Ishikawa (cell line): Measurements from ENCODE around the gene RNF151.

Source experiments
- CEBPB ChIP-seq: IDR thresholded peaks from 2 replicates; pipeline ENCODE4 v1.6.1; 2012
- CREB1 ChIP-seq: IDR thresholded peaks from 2 replicates; pipeline ENCODE4 v1.6.1; 2012; ENCODE audit warnings: low read depth
- EGR1 ChIP-seq: IDR thresholded peaks from 2 replicates; pipeline ENCODE4 v1.6.1; 2012
- EP300 ChIP-seq: IDR thresholded peaks from 2 replicates; pipeline ENCODE4 v1.6.1; 2012; ENCODE audit warnings: borderline replicate concordance
- FOXM1 ChIP-seq: IDR thresholded peaks from 2 replicates; pipeline ENCODE4 v1.6.1; 2012; ENCODE audit warnings: low read depth, borderline replicate concordance
- NFIC ChIP-seq: IDR thresholded peaks from 2 replicates; pipeline ENCODE4 v1.6.1; 2012
- RAD21 ChIP-seq: IDR thresholded peaks from 2 replicates; pipeline ENCODE4 v1.6.1; 2012; ENCODE audit warnings: low read depth
- TAF1 ChIP-seq: IDR thresholded peaks from 2 replicates; pipeline ENCODE4 v1.6.1; 2012; ENCODE audit warnings: low read depth, mild to moderate bottlenecking
- TCF12 ChIP-seq: IDR thresholded peaks from 2 replicates; pipeline ENCODE4 v1.6.1; 2012; ENCODE audit warnings: low read depth
- TEAD4 ChIP-seq: IDR thresholded peaks from 2 replicates; pipeline ENCODE4 v1.6.1; 2012
- YY1 ChIP-seq: IDR thresholded peaks from 2 replicates; pipeline ENCODE4 v1.6.1; 2012; ENCODE audit warnings: low read depth
- ZBTB7A ChIP-seq: IDR thresholded peaks from 2 replicates; pipeline ENCODE4 v1.6.1; 2012; ENCODE audit warnings: low read depth
- TF ChIP-seq, protein P1 (sequence below): IDR thresholded peaks from 2 replicates; pipeline ENCODE4 v1.6.1; 2012; ENCODE audit warnings: low read depth, mild to moderate bottlenecking
- TF ChIP-seq, protein P2 (sequence below): IDR thresholded peaks from 2 replicates; pipeline ENCODE4 v1.6.1; 2012
- TF ChIP-seq, protein P3 (sequence below): IDR thresholded peaks from 2 replicates; pipeline ENCODE4 v1.6.1; 2012

RNF151 gene

DNA sequence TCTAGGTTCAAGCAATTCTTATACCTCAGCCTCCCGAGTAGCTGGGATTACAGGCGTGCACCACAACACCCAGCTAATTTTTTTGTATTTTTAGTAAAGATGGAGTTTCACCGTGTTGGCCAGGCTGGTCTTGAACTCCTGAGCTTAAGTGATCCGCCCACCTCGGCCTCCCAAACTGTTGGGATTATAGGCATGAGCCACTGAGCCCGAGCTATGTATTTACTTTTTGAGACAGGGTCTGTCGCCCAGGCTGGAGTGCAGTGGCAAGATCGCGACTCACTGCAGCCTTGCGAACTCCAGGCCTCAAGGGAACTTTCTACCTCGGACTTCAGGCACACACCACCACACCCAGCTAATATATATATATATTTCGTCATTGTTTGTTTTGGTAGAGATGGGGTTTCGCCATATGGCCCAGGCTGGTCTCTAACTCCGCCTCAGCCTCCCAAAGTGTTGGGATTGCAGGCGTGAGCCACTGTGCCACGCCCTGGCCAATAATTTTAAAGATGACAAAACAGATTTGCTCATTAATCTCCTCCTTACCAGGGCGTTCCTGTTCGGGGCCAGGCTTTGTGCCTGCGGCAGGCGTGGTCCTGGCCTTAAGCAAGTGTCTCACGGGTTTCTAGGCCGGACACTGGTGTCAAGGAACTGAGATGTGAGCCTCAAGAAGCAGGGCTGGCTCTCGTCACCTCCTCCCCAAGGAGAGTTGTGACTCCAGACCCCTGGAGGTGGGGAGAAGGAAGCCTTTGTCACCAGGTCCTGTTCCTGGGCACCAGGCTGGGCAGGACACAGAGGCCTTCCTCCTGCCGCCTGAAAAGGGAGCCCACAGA is 48.7 kb downstream of the RNF151 start:
- TF ChIP-seq NFIC: no peak
- TF ChIP-seq CEBPB: peak; percentile 52

DNA sequence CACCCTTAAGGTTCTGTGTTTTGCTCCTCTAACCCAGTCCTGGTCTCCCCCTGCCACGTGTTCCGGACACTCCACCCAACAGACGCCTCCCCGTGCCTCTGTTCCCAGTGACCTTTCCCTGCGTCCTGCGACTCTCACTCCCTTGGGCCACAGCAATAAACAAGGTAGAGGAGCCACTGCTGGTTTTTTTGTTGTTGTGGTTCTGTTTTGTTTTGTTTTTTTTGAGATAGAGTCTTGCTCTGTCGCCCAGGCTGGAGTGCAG is 49.2 kb downstream of the RNF151 start:
- TF ChIP-seq EGR1 (no peak), RAD21 (no peak), CREB1 (no peak), FOXM1 (no peak), EP300 (no peak), TCF12 (no peak), ZBTB7A (no peak), CEBPB (no peak), YY1 (no peak), NFIC (no peak), TEAD4 (no peak), TAF1 (no peak)
- TF ChIP-seq, protein P1, sequence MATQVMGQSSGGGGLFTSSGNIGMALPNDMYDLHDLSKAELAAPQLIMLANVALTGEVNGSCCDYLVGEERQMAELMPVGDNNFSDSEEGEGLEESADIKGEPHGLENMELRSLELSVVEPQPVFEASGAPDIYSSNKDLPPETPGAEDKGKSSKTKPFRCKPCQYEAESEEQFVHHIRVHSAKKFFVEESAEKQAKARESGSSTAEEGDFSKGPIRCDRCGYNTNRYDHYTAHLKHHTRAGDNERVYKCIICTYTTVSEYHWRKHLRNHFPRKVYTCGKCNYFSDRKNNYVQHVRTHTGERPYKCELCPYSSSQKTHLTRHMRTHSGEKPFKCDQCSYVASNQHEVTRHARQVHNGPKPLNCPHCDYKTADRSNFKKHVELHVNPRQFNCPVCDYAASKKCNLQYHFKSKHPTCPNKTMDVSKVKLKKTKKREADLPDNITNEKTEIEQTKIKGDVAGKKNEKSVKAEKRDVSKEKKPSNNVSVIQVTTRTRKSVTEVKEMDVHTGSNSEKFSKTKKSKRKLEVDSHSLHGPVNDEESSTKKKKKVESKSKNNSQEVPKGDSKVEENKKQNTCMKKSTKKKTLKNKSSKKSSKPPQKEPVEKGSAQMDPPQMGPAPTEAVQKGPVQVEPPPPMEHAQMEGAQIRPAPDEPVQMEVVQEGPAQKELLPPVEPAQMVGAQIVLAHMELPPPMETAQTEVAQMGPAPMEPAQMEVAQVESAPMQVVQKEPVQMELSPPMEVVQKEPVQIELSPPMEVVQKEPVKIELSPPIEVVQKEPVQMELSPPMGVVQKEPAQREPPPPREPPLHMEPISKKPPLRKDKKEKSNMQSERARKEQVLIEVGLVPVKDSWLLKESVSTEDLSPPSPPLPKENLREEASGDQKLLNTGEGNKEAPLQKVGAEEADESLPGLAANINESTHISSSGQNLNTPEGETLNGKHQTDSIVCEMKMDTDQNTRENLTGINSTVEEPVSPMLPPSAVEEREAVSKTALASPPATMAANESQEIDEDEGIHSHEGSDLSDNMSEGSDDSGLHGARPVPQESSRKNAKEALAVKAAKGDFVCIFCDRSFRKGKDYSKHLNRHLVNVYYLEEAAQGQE: no peak
- TF ChIP-seq, protein P2, sequence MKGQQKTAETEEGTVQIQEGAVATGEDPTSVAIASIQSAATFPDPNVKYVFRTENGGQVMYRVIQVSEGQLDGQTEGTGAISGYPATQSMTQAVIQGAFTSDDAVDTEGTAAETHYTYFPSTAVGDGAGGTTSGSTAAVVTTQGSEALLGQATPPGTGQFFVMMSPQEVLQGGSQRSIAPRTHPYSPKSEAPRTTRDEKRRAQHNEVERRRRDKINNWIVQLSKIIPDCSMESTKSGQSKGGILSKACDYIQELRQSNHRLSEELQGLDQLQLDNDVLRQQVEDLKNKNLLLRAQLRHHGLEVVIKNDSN: no peak
- TF ChIP-seq, protein P3, sequence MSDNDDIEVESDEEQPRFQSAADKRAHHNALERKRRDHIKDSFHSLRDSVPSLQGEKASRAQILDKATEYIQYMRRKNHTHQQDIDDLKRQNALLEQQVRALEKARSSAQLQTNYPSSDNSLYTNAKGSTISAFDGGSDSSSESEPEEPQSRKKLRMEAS: no peak

DNA sequence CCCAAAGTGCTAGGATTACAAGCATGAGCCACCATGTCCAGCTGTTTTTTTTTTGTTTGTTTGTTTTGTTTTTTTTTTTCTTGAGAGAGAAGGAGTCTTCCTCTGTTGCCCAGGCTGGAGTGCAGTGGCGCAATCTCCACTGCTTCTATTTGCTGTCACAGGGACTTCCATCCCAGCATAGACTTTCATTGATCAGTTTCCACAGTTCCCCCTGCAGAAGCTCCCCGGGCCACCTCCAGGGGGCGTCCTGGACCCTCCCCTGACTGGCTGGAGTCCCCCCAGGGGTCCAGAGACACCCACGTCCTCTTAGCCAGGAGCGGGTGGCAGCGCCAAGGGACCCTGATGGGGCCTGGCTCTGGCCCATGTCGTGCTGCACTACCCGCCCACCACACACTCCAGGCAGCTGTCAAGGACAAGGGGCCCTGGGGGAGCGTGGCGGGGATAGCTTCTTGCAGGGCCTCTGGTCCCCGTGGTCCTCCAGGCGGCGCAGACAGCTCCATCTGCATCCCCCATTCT is 49.8 kb downstream of the RNF151 start:
- TF ChIP-seq CEBPB (no peak), EGR1 (no peak), RAD21 (peak; percentile 31; the same call in 1 of the 2 replicates)
- TF ChIP-seq, protein P3: no peak
